ENCODE results near the gene MED27.
A peak's percentile ranks its signal among the peaks of the same experiment; 100 is the strongest.

The MED27 gene

GRCh38 chr9:131982671-131983239 lies 96.9 kb downstream of the MED27 start:
- H3K27me3 ChIP-seq = no peaks in the 10 kb centered on the region
- no peaks in the 10 kb centered on the region for H3K36me3 ChIP-seq
- no peak overlapping the region for H3K4me3 ChIP-seq (ENCODE audit: low read depth, low read length)
- H3K9me3 ChIP-seq = no peaks in the 10 kb centered on the region
- no peak for DNase-seq
- H3K4me1 ChIP-seq = peaks cover 10% of the 10 kb centered on the region
- TF ChIP-seq CTCF (IDR thresholded peaks at IDR 0.05; ENCODE audit: low read depth, low read length) = no peak

GRCh38 chr9:131982102-131982501 lies 97.6 kb downstream of the MED27 start:
- Histone ChIP-seq H3K36me3 (no peaks in the 10 kb centered on the region), H3K9me3 (no peaks in the 10 kb centered on the region), H3K27me3 (no peaks in the 10 kb centered on the region), H3K4me3 (ENCODE audit: low read depth, low read length) (no peak overlapping the region), H3K4me1 (peaks cover 16% of the 10 kb centered on the region)
- TF ChIP-seq CTCF (IDR thresholded peaks at IDR 0.05; ENCODE audit: low read depth, low read length) = no peak
- DNase-seq = no peak

- Histone ChIP-seq H3K36me3 (no peaks in the 10 kb centered on the region), H3K4me3 (ENCODE audit: low read depth, low read length) (no peak overlapping the region), H3K9me3 (no peaks in the 10 kb centered on the region), H3K27me3 (no peaks in the 10 kb centered on the region), H3K4me1 (peaks cover 25% of the 10 kb centered on the region)
- TF ChIP-seq CTCF (IDR thresholded peaks at IDR 0.05; ENCODE audit: low read depth, low read length) = peak; percentile 33
- no peak for DNase-seq
These were observed 98.4 kb downstream of the MED27 start for GRCh38 chr9:131981116-131981776.

GRCh38 chr9:131980267-131981016 lies 99.2 kb downstream of the MED27 start:
- peak; percentile 52 for DNase-seq
- H3K9me3 ChIP-seq = no peaks in the 10 kb centered on the region
- H3K36me3 ChIP-seq = no peaks in the 10 kb centered on the region
- H3K4me3 ChIP-seq (ENCODE audit: low read depth, low read length) = 0 out of 2 replicates have a peak overlapping the region, but pooled peaks have one; percentile 7
- H3K4me1 ChIP-seq = peaks cover 32% of the 10 kb centered on the region
- peak; percentile 21; the same call in 1 of the 2 replicates for TF ChIP-seq CTCF (IDR thresholded peaks at IDR 0.05; ENCODE audit: low read depth, low read length)
- no peaks in the 10 kb centered on the region for H3K27me3 ChIP-seq

- no peak overlapping the region for H3K4me3 ChIP-seq (ENCODE audit: low read depth, low read length)
These were observed 102.4 kb downstream of the MED27 start for GRCh38 chr9:131977109-131977838.

More at GRCh38 chr9:131977109-131977838, 102.4 kb downstream of the MED27 start:
- Histone ChIP-seq H3K27me3 (no peaks in the 10 kb centered on the region), H3K9me3 (no peaks in the 10 kb centered on the region), H3K4me1 (peaks cover 32% of the 10 kb centered on the region), H3K36me3 (no peaks in the 10 kb centered on the region)
- no peak for TF ChIP-seq CTCF (IDR thresholded peaks at IDR 0.05; ENCODE audit: low read depth, low read length)
- no peak for DNase-seq

Measured in BE2C (cell line).